ENCODE results near the gene FTO.

Gene FTO

DNA sequence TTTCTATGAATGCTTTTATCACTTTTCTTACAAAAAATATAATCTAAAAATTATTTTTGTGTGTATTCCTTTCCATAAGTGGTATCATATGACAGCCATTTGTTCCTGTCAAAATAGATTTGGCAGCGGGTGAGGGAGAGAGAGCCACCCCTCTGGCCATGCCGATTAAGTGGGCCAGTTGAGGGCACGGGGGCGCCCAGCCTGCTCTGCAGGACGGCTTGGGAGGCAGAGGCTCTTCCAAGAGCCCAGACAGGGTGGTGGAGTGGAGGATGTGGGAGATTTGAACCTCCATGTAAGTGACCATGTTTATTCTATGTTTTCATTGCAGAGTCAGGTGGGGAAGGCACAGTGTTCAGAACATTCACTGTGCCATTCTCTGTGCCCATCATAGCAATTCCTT lies 493.8 kb downstream of the FTO start:
- DNase-seq (ENCODE audit: low read depth in 4 of 4, low spot score in 1 of 4), result no peak

DNA sequence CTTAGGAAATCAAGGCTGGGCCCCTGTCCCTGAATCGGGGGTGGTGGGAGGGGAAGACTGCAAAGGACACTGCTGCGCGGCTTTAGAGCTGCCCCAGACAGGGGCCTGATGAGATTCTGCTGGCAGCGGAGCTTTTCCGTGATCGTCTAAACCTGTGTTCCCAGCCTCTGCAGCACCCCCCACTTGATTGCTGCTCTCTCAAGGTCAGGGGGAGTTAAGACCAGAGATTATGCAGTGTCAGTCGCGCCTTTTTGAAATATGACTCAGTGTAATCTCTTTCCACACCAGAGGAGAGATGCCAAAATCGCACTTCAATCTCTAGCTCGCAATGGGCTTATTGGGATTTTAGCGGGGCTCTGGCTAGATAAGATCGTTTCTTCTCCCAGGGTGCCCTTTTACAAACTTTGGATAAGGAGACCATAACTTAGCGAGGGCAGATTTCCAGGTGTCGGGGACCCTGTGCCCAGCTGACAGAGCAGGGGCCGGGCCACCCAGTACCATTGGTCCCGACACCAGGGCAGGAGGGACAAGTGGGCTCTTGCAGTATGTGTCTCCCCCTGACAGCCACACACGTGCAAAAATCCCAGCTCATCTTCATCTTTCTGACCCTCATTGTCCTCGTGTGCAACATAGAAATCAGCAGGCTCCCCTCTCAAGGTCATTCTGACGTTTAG lies 495.7 kb downstream of the FTO start:
- no peak for DNase-seq (ENCODE audit: low read depth in 4 of 4, low spot score in 1 of 4)

DNA sequence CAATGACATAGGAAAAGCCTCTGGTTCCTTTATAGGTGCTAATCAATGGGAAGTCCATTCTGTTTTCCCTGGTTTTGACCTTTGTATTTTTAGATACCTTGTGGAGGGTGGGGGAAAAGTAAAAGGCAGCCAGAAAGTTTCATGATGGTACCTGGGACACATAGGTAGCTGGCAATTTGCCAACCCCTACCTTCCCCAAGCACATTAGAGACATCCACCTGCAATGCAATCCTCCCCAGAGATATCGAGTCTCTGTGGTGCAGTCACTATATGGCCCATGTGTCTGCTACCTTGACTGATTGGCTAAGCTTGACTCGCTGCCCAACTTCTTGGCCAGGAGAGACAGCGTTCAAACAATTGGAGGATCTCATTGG lies 496.2 kb downstream of the FTO start:
- no peak for DNase-seq (ENCODE audit: low read depth in 4 of 4, low spot score in 1 of 4)

DNA sequence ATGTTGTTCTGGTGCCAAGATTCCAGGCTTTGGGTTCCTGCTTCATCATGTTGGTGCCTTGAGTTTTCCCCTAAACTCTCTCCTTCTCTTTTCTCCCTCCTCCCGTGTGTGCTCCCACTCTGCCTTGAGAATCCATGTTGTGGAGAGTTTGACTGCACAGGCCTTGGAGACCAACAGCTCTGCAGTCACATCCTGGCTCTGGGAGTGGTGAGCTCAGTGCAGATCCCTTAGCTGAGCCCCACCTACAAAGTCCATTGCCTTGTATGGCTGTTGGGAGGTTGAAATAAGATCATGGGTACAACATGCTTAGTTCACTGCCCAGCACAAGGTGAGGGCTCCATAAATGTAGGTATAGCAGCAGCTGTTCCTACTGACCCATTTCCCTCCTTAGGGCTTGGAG lies 496.8 kb downstream of the FTO start:
- DNase-seq (ENCODE audit: low read depth in 4 of 4, low spot score in 1 of 4), result no peak

DNA sequence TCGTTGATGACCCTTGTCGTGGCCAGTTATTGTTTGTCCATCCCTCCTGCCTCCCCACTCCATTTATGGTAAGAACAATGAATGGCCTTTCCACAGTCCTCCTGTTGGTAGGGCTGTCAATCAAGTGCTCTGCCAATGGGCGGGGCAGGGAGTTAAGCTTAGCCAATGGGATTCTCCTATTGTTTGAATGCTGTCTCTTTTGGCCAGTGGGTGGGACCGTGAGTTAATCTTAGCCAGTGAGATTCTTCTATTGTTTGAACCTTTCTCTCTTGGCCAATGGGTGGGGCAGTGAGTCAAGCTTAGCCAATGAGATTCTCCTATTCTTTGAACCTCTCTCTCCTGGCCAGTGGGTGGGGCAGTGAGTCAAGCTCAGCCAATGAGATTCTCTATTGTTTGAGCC lies 497.2 kb downstream of the FTO start:
- no peak for DNase-seq (ENCODE audit: low read depth in 4 of 4, low spot score in 1 of 4)

Measured in stimulated activated CD4-positive, alpha-beta T cell treated with anti-CD3 and anti-CD28 coated beads, Interleukin-1b, Interleukin-23, amount 100 ng/mL, for 24 hours (primary cell).